Breast epithelium (tissue), 4 donors: ENCODE data around the gene TSPAN11. TPM values are rescaled to one million over a fixed set of nuclear protein-coding genes. Genes with fewer than 3 reads are reported as not detected.

ENCODE experiments used
- DNase-seq, 2 donors: peaks; one replicate each; pipeline ENCODE4 v3.0.0-alpha.2; 2019; ENCODE audit warnings: low spot score in 2 of 2
- H3K27ac ChIP-seq, 2 donors: fragments of 200-600 bp; sonication (generic) in 1 of 2; one replicate each; pipeline ENCODE4 v1.5.1; 2016 to 2019; ENCODE audit warnings: mild to moderate bottlenecking in 1 of 2
- H3K27me3 ChIP-seq, 2 donors: fragments of 200-600 bp; sonication (generic) in 1 of 2; one replicate each; pipeline versions ENCODE4 v1.5.1 to v1.6.0; 2017 to 2019; ENCODE audit warnings: control low read depth in 1 of 2, mild to moderate bottlenecking in 1 of 2
- H3K36me3 ChIP-seq: fragments of 200-600 bp; one replicate; pipeline ENCODE4 v1.5.1; 2019
- H3K4me1 ChIP-seq, 2 donors: fragments of 200-600 bp; sonication (generic); one replicate each; pipeline ENCODE4 v1.5.1; 2016 to 2019; ENCODE audit warnings: control low read depth in 1 of 2
- H3K4me3 ChIP-seq, 3 donors: fragments of 200-600 bp; sonication (generic); 1 replicate in 2 of 3; 2 replicates in 1 of 3; pipeline ENCODE4 v1.5.1; 2016 to 2019; ENCODE audit warnings: mild to moderate bottlenecking in 3 of 3, moderate library complexity in 2 of 3
- H3K9me3 ChIP-seq, 2 donors: fragments of 200-600 bp; sonication (generic) in 1 of 2; one replicate each; pipeline ENCODE4 v1.5.1; 2016 to 2019; ENCODE audit warnings: control low read depth in 1 of 2
- POLR2A ChIP-seq: fragments of 450-650 bp; IDR thresholded peaks from one replicate; pipeline ENCODE4 v1.6.1; 2016; ENCODE audit warnings: antibody characterized with exemption, mild to moderate bottlenecking, moderate library complexity
- POLR2AphosphoS5 ChIP-seq, 3 donors: sonication (generic); formaldehyde crosslinking; IDR thresholded peaks; one replicate each; pipeline ENCODE4 v1.6.1; 2017; ENCODE audit warnings: antibody characterized with exemption in 3 of 3
- intact Hi-C: fragments of 100-400 bp; cut with DNase I; formaldehyde crosslinking; loops from one replicate; pipeline ENCODE4 v1.15.1; 2023; ENCODE audit warnings: low total_unique reads
- total RNA-seq, 3 donors: library from RNA; depleted of rRNA; stranded (reverse); fragments of >200 nt; gene quantifications; one replicate each; pipeline ENCODE4 v1.1.0, GENCODE V29; 2016
- TF ChIP-seq, protein P1 (sequence below), 3 donors: fragments of 450-650 bp; IDR thresholded peaks; one replicate each; pipeline ENCODE4 v1.5.1; 2016 to 2017; ENCODE audit warnings: antibody characterized with exemption in 3 of 3, mild to moderate bottlenecking in 3 of 3, moderate library complexity in 3 of 3

Gene TSPAN11
- total RNA-seq, 3 donors from 2014 or later = 0.48 to 1.3 (median 0.73) TPM

DNA sequence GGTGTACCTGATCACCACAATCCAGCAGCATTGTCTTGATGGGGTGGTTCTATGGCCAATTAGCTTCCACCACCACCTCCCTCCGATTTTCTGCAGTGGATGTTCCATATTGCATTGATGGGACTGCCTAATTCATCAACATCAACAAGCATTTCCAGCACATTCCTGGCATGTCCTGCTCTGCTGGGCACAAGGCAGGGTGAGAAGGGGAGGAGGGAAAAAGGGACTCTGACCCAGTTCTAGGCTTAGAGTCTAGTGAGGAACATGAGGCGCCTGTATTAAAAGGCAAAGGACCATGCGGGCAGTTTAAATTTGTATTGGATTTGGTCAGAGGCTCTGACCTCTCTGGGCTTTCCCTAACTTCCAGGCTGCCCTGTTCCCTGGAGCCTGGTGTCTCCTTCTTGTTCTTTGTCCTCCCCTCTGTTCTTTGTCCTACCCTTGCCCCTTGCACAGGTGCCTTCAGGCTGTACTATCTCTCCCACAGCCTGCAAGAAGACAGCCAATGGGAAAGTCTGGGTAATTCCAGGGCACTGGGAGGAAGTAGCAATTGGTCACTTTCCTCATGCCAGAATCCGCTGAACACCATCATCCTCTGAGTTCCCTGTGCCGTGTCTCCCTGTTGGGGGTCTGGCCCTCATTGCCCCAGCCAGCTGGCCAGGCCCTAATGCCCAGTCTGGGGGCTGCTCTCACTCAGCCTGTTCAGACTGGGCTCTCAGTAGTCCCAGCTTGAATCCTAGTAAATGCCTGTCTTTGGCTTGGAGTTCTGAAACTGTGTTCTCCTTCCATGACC is 43.3 kb downstream of the TSPAN11 start:
- no peak overlapping the region for H3K4me3 ChIP-seq
- no peaks in the 10 kb centered on the region for H3K9me3 ChIP-seq
- no peaks in the 10 kb centered on the region for H3K36me3 ChIP-seq
- TF ChIP-seq, protein P1, sequence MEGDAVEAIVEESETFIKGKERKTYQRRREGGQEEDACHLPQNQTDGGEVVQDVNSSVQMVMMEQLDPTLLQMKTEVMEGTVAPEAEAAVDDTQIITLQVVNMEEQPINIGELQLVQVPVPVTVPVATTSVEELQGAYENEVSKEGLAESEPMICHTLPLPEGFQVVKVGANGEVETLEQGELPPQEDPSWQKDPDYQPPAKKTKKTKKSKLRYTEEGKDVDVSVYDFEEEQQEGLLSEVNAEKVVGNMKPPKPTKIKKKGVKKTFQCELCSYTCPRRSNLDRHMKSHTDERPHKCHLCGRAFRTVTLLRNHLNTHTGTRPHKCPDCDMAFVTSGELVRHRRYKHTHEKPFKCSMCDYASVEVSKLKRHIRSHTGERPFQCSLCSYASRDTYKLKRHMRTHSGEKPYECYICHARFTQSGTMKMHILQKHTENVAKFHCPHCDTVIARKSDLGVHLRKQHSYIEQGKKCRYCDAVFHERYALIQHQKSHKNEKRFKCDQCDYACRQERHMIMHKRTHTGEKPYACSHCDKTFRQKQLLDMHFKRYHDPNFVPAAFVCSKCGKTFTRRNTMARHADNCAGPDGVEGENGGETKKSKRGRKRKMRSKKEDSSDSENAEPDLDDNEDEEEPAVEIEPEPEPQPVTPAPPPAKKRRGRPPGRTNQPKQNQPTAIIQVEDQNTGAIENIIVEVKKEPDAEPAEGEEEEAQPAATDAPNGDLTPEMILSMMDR (IDR thresholded peaks at IDR 0.05) = no peak
- TF ChIP-seq POLR2AphosphoS5 (IDR thresholded peaks at IDR 0.05) (no peak), POLR2A (no peak)
- no peak overlapping the region for H3K27ac ChIP-seq
- DNase-seq = no peak
- H3K27me3 ChIP-seq = no peaks in the 10 kb centered on the region
- peaks cover 0 to 3% of the 10 kb centered on the region in 2 donors for H3K4me1 ChIP-seq
- intact Hi-C loops = no loop called here

DNA sequence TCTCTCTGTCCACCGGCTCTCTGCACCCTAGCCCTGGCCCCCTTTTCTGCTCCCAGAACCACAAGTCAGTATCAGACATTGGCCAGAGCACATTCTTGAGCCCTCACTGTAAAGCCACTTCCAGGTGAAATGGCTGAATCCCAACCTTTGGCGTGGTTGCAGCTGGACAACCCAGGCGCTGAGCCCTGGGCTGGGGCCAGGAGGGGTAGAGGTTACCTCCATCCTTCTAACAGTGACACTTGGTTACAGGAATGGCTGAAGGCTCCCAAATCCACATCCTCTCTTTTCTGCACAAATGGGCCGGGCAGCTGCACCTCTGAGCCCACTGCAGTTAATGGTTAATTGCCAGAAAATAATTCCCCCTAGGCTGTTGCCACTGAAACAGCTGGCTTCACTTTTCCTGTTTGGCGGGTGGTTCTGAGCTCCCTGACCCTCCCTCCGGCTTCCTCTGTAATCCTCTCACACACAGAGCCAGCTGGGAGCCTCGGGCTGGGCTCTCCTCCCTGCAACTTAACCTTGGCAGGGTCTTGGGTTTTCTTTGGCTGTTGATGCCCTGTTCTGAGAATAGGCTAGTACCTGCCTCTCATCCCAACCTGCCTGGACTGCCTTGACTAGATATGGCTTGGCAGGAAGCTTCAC is 44.1 kb downstream of the TSPAN11 start:
- no peaks in the 10 kb centered on the region for H3K36me3 ChIP-seq
- no peaks in the 10 kb centered on the region for H3K27me3 ChIP-seq
- H3K27ac ChIP-seq = no peak overlapping the region
- peak in 1 of 2 donors; percentile 38 for DNase-seq
- peaks cover 0 to 3% of the 10 kb centered on the region in 2 donors for H3K4me1 ChIP-seq
- intact Hi-C loops = no loop called here
- no peaks in the 10 kb centered on the region for H3K9me3 ChIP-seq
- no peak overlapping the region for H3K4me3 ChIP-seq
- TF ChIP-seq POLR2A (no peak), POLR2AphosphoS5 (IDR thresholded peaks at IDR 0.05) (no peak)
- TF ChIP-seq, protein P1 (IDR thresholded peaks at IDR 0.05) = no peak

DNA sequence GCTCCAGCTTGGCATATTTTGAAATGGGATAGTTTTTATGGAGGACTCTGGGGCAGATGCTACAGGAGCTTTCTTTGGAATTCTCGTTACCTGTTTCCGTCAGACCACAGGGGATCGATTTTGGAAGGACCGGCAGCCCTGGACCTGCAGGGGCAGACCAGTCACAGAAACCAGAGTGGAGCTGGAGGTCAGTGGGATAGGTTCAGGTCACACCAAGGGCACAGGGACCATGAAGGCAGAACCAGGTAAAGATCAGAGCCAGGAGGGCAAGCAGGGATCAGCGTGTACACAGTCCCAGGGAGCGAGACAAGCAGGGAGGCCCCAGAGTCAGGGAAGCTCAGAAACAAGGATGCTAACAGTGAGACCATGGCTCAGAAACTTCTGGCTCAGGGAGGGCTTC is 45.5 kb downstream of the TSPAN11 start:
- Histone ChIP-seq H3K36me3 (no peaks in the 10 kb centered on the region), H3K27ac (no peak overlapping the region), H3K27me3 (no peaks in the 10 kb centered on the region), H3K4me3 (no peak overlapping the region), H3K4me1 (peaks cover 0 to 3% of the 10 kb centered on the region in 2 donors), H3K9me3 (no peaks in the 10 kb centered on the region)
- TF ChIP-seq POLR2AphosphoS5 (IDR thresholded peaks at IDR 0.05) = no peak
- no peak for DNase-seq
- intact Hi-C loops = no loop called here

DNA sequence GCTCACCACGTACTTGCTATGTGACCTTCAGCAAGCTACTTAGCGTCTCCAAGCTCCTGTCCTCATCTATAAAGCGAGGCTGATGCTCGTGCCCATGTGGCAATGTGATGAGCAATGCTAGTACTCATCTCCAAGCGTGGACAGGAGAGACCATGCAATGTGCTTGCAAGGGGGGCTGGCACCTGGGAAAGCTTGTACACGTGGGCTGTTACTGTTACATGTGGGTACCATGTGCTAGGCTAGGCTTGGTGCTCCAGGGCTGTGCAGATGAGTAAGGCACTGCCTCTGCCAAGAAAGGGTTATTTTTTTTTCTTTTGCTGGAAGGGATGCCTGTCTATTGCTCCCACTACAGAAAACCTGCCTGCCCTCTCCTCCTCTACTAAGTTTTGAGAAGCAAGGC is 46.6 kb downstream of the TSPAN11 start:
- Histone ChIP-seq H3K4me3 (no peak overlapping the region), H3K27ac (no peak overlapping the region), H3K36me3 (no peaks in the 10 kb centered on the region), H3K27me3 (no peaks in the 10 kb centered on the region), H3K9me3 (no peaks in the 10 kb centered on the region), H3K4me1 (peaks cover 0 to 3% of the 10 kb centered on the region in 2 donors)
- intact Hi-C loops = no loop called here
- DNase-seq = no peak
- TF ChIP-seq, protein P1 (IDR thresholded peaks at IDR 0.05) = no peak
- TF ChIP-seq POLR2AphosphoS5 (IDR thresholded peaks at IDR 0.05) (no peak), POLR2A (no peak)

DNA sequence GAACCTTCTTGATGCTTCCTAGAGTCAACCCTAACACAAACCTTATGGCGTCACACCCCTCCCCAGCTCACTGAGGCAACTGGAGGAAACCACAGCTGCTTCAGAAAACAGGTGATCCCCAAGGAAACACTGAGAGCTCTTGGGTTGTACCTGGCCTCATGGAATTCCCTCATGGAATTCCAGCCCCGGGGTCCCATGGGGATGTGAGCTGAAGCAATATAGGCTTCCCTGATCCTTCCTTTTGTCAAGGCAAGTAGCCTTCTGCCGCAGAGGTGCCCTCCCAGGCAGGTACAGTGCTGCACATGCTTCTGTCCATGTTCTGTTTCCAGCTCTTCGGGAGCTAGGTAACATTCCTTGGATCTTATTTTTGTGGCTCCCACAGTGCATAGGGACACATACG is 47.3 kb downstream of the TSPAN11 start:
- no peaks in the 10 kb centered on the region for H3K36me3 ChIP-seq
- intact Hi-C loops = no loop called here
- H3K4me3 ChIP-seq = no peak overlapping the region
- H3K27ac ChIP-seq = no peak overlapping the region
- H3K27me3 ChIP-seq = no peaks in the 10 kb centered on the region
- no peaks in the 10 kb centered on the region for H3K9me3 ChIP-seq
- no peak for DNase-seq
- TF ChIP-seq, protein P1 (IDR thresholded peaks at IDR 0.05) = no peak
- TF ChIP-seq POLR2AphosphoS5 (IDR thresholded peaks at IDR 0.05) (no peak), POLR2A (no peak)
- H3K4me1 ChIP-seq = peaks cover 0 to 3% of the 10 kb centered on the region in 2 donors
